Fibroblast of lung (primary cell): ENCODE measurements around the gene TMEM63C.

Source experiments
- CTCF ChIP-seq, 2 donors: IDR thresholded peaks in 1 of 2; conservative IDR thresholded peaks in 1 of 2; 1 replicate in 1 of 2; 2 replicates in 1 of 2; pipeline ENCODE4 v1.5.1; 2011 to 2012; ENCODE audit warnings: low read length in 2 of 2, control low read depth in 1 of 2, inconsistent platforms in 1 of 2, low read depth in 1 of 2, mild to moderate bottlenecking in 1 of 2
- EZH2 ChIP-seq: IDR thresholded peaks from 2 replicates; pipeline ENCODE4 v1.5.1; 2012; ENCODE audit warnings: low read length, control low read depth, mild to moderate bottlenecking; ENCODE audit errors: missing control alignments

- TF ChIP-seq CTCF (conservative IDR thresholded peaks at IDR 0.05 in 1 of 2, IDR thresholded peaks at IDR 0.05 in 1 of 2; ENCODE audit: low read depth in 1 of 2, low read length in 2 of 2) (no peak), EZH2 (peak; percentile 55)
Observed at GRCh38 chr14:77143071-77143470, 38.5 kb upstream of the TMEM63C start.
